Erythroblast (primary cell): ENCODE results near the gene MUC2.

Experiments used
- GATA1 ChIP-seq: IDR thresholded peaks from 2 replicates; pipeline ENCODE4 v1.6.1; 2011; ENCODE audit warnings: low read depth, mild to moderate bottlenecking, control low read depth, low read length, moderate library complexity
- POLR2A ChIP-seq: IDR thresholded peaks from 2 replicates; pipeline ENCODE4 v1.6.1; 2011; ENCODE audit warnings: mild to moderate bottlenecking, low read length

- TF ChIP-seq POLR2A (no peak), GATA1 (no peak)
Measured at GRCh38 chr11:1086171-1087102, 11.8 kb downstream of the MUC2 start.
